ENCODE results near the gene CYB5R4. TPM values are rescaled to one million over a fixed set of nuclear protein-coding genes. Genes with fewer than 3 reads are reported as not detected.

The CYB5R4 gene
- total and polyA plus RNA-seq, 2 of the 8 experiments (the other 6 are each of a cell fraction or from before 2014, with no cell fraction given), result 2.8 to 14.6 TPM

DNA sequence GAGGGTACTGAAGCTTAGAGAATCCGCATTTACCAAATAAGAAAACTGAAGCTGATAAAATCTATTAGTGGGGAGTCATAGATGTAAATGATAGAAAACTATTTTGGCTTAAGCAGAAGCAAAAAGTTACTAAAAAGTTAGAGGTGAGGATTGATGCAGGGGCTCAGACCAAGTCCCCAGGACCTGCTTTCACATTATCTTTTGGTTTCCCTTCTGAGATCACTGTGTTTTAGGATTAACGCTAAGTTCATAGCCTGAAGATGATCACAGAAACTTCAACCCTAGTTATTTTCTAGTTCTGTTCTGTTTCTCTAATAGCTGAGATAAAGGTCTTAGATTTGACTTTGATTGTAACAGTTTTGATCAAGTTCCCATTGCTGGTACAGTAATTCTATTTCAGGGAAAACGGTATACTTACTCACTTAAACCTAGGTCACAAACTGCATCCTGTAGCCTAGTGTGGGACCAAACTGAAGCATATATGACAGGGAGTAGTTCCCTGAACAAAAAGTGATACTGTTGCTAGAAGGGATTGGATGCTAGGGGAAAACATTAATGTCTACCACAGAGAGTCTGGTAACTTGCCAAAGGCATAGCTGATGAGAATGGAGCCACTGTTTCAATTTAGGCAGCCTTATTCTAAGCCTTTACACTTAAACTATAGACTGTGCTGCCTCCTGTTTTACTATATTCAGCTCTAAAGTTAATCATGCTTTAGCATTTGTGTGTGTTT lies 13.1 kb downstream of the CYB5R4 start:
- DNase-seq (ENCODE audit: low read depth in 1 of 2, low spot score in 2 of 2) (no peak), FAIRE-seq (no peak)
- Histone ChIP-seq H3K4ac (replicated peaks; ENCODE audit: insufficient read length, low read depth, low read length) (no peak overlapping the region), H3K23me2 (ENCODE audit: low read depth, low read length) (no peaks in the 10 kb centered on the region), H3K36me3 (ENCODE audit: control insufficient read depth in 2 of 4, insufficient read depth in 4 of 4, low read length in 3 of 4) (peaks cover 0 to 5% (median 2%) of the 10 kb centered on the region in 4 experiments; a peak in 4 of 8 replicates), H4K5ac (ENCODE audit: insufficient read length, low read depth, low read length) (no peak overlapping the region), H3K56ac (replicated peaks; ENCODE audit: insufficient read length, low read depth, low read length) (no peak overlapping the region), H4K8ac (ENCODE audit: extremely low read depth, insufficient read depth, low read length) (no peak overlapping the region), H3K27ac (ENCODE audit: low read depth, low read length) (no peak overlapping the region), H3K4me3 (ENCODE audit: extremely low read depth in 1 of 4, insufficient read depth in 2 of 4, low read depth in 3 of 4, low read length in 4 of 4) (no peak overlapping the region), H2AK5ac (ENCODE audit: low read depth, low read length) (no peak overlapping the region), H2BK12ac (ENCODE audit: low read depth, low read length) (no peak overlapping the region), H3K4me2 (ENCODE audit: insufficient read depth in 1 of 2, low read depth in 2 of 2, low read length in 2 of 2) (no peak overlapping the region), H3K79me1 (ENCODE audit: low read depth, low read length) (no peaks in the 10 kb centered on the region), H3K9me3 (ENCODE audit: insufficient read depth in 2 of 2, low read depth in 1 of 2, low read length in 1 of 2) (peaks cover 5 to 7% of the 10 kb centered on the region in 2 experiments; a peak in 3 of 4 replicates), H3K79me2 (ENCODE audit: control insufficient read depth in 1 of 2, insufficient read depth in 2 of 2, low read length in 2 of 2) (0 out of 4 replicates have a peak, but pooled peaks cover 0 to 5% of the 10 kb centered on the region in 2 experiments), H2BK15ac (ENCODE audit: low read length) (no peak overlapping the region), H2BK5ac (ENCODE audit: low read depth, low read length) (no peak overlapping the region), H3K4me1 (replicated peaks in 1 of 4; ENCODE audit: control insufficient read depth in 3 of 4, insufficient read depth in 4 of 4, low read length in 3 of 4) (peaks cover 0 to 3% (median under 1%) of the 10 kb centered on the region in 4 experiments; a peak in 2 of 7 replicates), H2AFZ (ENCODE audit: low read length) (no peak overlapping the region), H3K27me3 (replicated peaks in 1 of 4; ENCODE audit: control insufficient read depth in 3 of 4, extremely low read depth in 1 of 4, insufficient read depth in 3 of 4, low read length in 3 of 4) (no peaks in the 10 kb centered on the region), H3K23ac (ENCODE audit: insufficient read length) (no peak overlapping the region), H3K14ac (ENCODE audit: insufficient read length) (no peak overlapping the region), H4K91ac (replicated peaks; ENCODE audit: insufficient read length, low read length) (no peak overlapping the region), H2BK120ac (replicated peaks; ENCODE audit: low read depth, low read length) (no peak overlapping the region), H2BK20ac (ENCODE audit: low read length) (no peak overlapping the region), H3K9ac (replicated peaks in 1 of 4; ENCODE audit: extremely low read depth in 1 of 4, low read depth in 3 of 4, low read length in 3 of 4) (no peak overlapping the region), H4K20me1 (replicated peaks in 1 of 2; ENCODE audit: control insufficient read depth in 1 of 2, insufficient read depth in 2 of 2, low read length in 2 of 2) (no peaks in the 10 kb centered on the region), H3K18ac (ENCODE audit: extremely low read depth, low read length) (no peak overlapping the region)
- WGBS, 2 experiments (ENCODE audit: extremely low coverage in 1 of 2, insufficient coverage in 1 of 2, insufficient read length in 1 of 2, insufficient replicate concordance in 2 of 2, low coverage in 1 of 2, low lambda C conversion rate in 2 of 2, missing lambda C conversion rate in 1 of 2), result 87% methylated on average over 3 of the region's 3 CpGs; no CpG with 5 or more reads in 1 of the 2 experiments
- POLR2A ChIA-PET (ENCODE audit: partially characterized antibody), result no interaction called here
- CTCF ChIA-PET (ENCODE audit: partially characterized antibody), result interaction anchor here (0.6 to 1.4 kb wide), 2 partner anchors 8 to 12 kb away, joined by 3 to 4 read pairs; no protein-coding TSS in a partner anchor
- TF ChIP-seq CREB1 (IDR thresholded peaks at IDR 0.05) (no peak), JUN (IDR thresholded peaks at IDR 0.05; ENCODE audit: low read depth, low read length) (no peak), KDM4A (IDR thresholded peaks at IDR 0.05; ENCODE audit: low read depth, low read length, severe bottlenecking) (no peak), BACH1 (IDR thresholded peaks at IDR 0.05; ENCODE audit: low read length) (no peak), TAF7 (optimal IDR thresholded peaks at IDR 0.05; ENCODE audit: borderline replicate concordance, low read depth, low read length) (no peak), TBP (IDR thresholded peaks at IDR 0.05; ENCODE audit: low read depth, low read length) (no peak), ZNF274 (IDR thresholded peaks at IDR 0.05; ENCODE audit: borderline replicate concordance, extremely low read depth, low read length) (no peak), SAP30 (IDR thresholded peaks at IDR 0.05; ENCODE audit: insufficient read depth, insufficient replicate concordance, low read length) (no peak), KDM1A (IDR thresholded peaks at IDR 0.05; ENCODE audit: borderline replicate concordance, low read length) (no peak), HDAC6 (IDR thresholded peaks at IDR 0.05; ENCODE audit: low read depth, low read length) (no peak), CEBPB (IDR thresholded peaks at IDR 0.05; ENCODE audit: low read depth, low read length) (no peak), CTBP2 (IDR thresholded peaks at IDR 0.05; ENCODE audit: borderline replicate concordance, insufficient read depth, insufficient read length, low read length) (no peak), SIN3A (conservative IDR thresholded peaks at IDR 0.05 in 1 of 2, IDR thresholded peaks at IDR 0.05 in 1 of 2; ENCODE audit: low read depth in 1 of 2, low read length in 2 of 2) (no peak)
